Measurements from ENCODE around the gene NLRP3.

NLRP3 gene

GRCh38 chr1:247411621-247412327 is 4.2 kb upstream of the NLRP3 start:
- Mint-ChIP-seq H3K27me3 (ENCODE audit: low read depth) (peaks cover 3% of the 10 kb centered on the region), H3K36me3 (ENCODE audit: low read depth) (no peaks in the 10 kb centered on the region), H3K4me3 (no peak overlapping the region), H3K9me3 (no peaks in the 10 kb centered on the region), H3K27ac (no peak overlapping the region), H3K4me1 (no peaks in the 10 kb centered on the region)
- TF ChIP-seq CTCF (IDR thresholded peaks at IDR 0.05; ENCODE audit: unreplicated experiment in 3 of 3), result no peak

GRCh38 chr1:247417831-247418230 is 1.9 kb downstream of the NLRP3 start:
- Mint-ChIP-seq H3K9me3 (no peaks in the 10 kb centered on the region), H3K36me3 (ENCODE audit: low read depth) (no peaks in the 10 kb centered on the region), H3K4me3 (no peak overlapping the region), H3K4me1 (no peaks in the 10 kb centered on the region), H3K27me3 (ENCODE audit: low read depth) (peaks cover 3% of the 10 kb centered on the region), H3K27ac (no peak overlapping the region)
- TF ChIP-seq CTCF (IDR thresholded peaks at IDR 0.05; ENCODE audit: unreplicated experiment in 3 of 3), result no peak

GRCh38 chr1:247419336-247419735 is 3.4 kb downstream of the NLRP3 start:
- Mint-ChIP-seq H3K4me3 (no peak overlapping the region), H3K27me3 (ENCODE audit: low read depth) (peaks cover 3% of the 10 kb centered on the region), H3K36me3 (ENCODE audit: low read depth) (no peaks in the 10 kb centered on the region), H3K27ac (no peak overlapping the region), H3K9me3 (no peaks in the 10 kb centered on the region), H3K4me1 (no peaks in the 10 kb centered on the region)
- no peak for TF ChIP-seq CTCF (IDR thresholded peaks at IDR 0.05; ENCODE audit: unreplicated experiment in 3 of 3)

- H3K4me1 Mint-ChIP-seq, result no peaks in the 10 kb centered on the region
These were observed 5.1 kb downstream of the NLRP3 start for GRCh38 chr1:247421074-247421473.

GRCh38 chr1:247429496-247429895 is 13.5 kb downstream of the NLRP3 start:
- Mint-ChIP-seq H3K4me1 (no peaks in the 10 kb centered on the region), H3K4me3 (no peak overlapping the region), H3K9me3 (no peaks in the 10 kb centered on the region), H3K27me3 (ENCODE audit: low read depth) (peaks cover 22% of the 10 kb centered on the region), H3K27ac (no peak overlapping the region), H3K36me3 (ENCODE audit: low read depth) (no peaks in the 10 kb centered on the region)
- TF ChIP-seq CTCF (IDR thresholded peaks at IDR 0.05; ENCODE audit: unreplicated experiment in 3 of 3), result no peak

More at GRCh38 chr1:247421074-247421473, 5.1 kb downstream of the NLRP3 start:
- no peak for TF ChIP-seq CTCF (IDR thresholded peaks at IDR 0.05; ENCODE audit: unreplicated experiment in 3 of 3)
- peaks cover 10% of the 10 kb centered on the region for H3K27me3 Mint-ChIP-seq (ENCODE audit: low read depth)
- H3K4me3 Mint-ChIP-seq, result no peak overlapping the region
- H3K9me3 Mint-ChIP-seq, result no peaks in the 10 kb centered on the region
- no peak overlapping the region for H3K27ac Mint-ChIP-seq
- no peaks in the 10 kb centered on the region for H3K36me3 Mint-ChIP-seq (ENCODE audit: low read depth)

- no peaks in the 10 kb centered on the region for H3K36me3 Mint-ChIP-seq (ENCODE audit: low read depth)
- no peak for TF ChIP-seq CTCF (IDR thresholded peaks at IDR 0.05; ENCODE audit: unreplicated experiment in 3 of 3)
- no peak overlapping the region for H3K4me3 Mint-ChIP-seq
- H3K27me3 Mint-ChIP-seq (ENCODE audit: low read depth), result peaks cover 20% of the 10 kb centered on the region
- no peaks in the 10 kb centered on the region for H3K4me1 Mint-ChIP-seq
- no peaks in the 10 kb centered on the region for H3K9me3 Mint-ChIP-seq
- no peak overlapping the region for H3K27ac Mint-ChIP-seq
These were observed 14.5 kb downstream of the NLRP3 start for GRCh38 chr1:247430434-247430833.

All from nephron (organoid).